NCI-H82 (cell line): Measurements from ENCODE around the gene MDH2.
"Not testable (repeated sequence)": the region's sequence is repeated elsewhere in the genome, so short reads cannot be mapped to it uniquely, and the experiment has no call there.

Experiments
- DNase-seq: peaks from one replicate; lab custom pipeline; 2025; lab: John Stamatoyannopoulos, UW

Gene MDH2

DNA sequence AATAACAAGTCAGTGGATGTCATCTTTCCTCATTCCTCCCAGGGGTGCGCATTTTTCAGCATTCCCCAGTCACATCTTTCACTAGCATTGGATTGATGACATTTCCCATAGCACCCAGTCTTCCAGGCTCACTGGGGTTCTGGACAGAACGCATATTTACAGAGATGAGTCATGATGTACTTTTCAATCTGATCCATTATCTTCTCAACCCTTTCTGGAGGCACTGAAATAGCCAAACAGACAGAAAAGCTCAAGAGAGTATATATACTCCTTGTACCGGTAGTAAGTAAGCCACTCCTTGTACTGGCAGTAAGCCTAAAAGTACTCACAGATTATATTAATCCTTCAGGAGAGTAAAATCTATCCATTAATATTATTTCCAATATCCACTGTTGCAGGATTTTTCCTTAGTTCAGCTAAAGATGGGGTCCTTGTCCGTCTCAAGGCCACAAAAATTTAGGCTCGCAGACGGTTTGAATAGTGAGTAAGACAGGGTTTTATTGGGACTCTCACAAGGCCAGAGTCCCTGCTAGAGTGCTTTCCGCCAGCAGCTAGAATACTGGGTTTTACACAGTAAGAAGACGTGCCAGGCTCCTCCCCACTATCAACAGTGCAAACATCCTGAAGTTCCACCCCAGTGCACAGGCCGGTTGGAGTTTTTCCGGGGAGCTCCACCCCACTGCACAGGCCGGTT lies 60.8 kb downstream of the MDH2 start:
- DNase-seq = no peak

DNA sequence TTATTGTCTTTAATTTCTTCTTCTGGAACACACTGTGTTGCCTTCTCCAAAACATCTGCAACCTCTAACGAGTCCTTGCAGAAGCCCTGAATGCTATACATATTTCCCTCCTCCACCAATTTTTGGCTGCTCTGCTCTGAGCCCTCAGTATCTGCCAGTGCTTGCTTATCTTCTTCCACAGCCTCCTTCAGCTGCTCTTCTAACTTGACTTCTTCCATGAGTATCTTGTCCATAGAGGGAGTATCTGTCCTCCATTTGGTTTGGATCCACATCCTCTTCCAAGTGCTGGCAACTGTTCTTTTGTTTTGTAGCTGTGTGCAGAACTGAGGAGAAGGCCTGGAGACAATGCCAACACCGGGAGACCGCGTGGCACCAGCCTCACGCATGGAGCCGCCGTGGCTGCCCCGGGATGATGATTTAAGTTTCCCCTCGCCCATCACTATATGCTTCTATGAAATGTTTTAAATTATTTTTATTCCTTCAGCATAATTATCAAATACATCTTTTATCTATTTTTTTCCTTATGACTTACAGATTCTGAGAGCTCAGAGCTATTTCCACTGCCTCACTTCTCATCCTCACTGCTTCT lies 65.2 kb downstream of the MDH2 start:
- DNase-seq = not testable (repeated sequence)

DNA sequence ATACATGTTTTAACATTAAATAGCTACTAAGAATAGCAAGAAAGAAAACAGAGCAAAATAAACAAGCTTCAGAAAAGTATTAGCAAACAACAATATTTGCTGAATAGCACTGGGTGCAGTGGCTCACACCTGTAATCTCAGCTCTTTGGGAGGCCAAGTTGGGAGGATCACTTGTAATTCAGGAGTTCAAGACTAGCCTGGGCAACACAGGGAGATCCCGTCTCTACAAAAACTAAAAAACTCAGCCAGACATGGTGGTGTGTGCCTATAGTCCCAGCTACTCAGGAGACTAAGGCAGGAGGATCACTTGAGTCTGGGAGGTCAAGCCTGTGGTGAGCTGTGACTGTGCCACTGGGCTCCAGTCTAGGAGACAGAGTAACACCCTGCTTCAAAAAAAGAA lies 66.8 kb downstream of the MDH2 start:
- DNase-seq = not testable (repeated sequence)
